ENCODE results near the gene S1PR4. TPM values are rescaled to one million over a fixed set of nuclear protein-coding genes. Genes with fewer than 3 reads are reported as not detected.

S1PR4 gene
- polyA plus RNA-seq, 1 of the 3 experiments (the other 2 are of a cell fraction) = not detected

GRCh38 chr19:3150739-3151329 is 27.7 kb upstream of the S1PR4 start (continued):
- TF ChIP-seq REST (IDR thresholded peaks at IDR 0.05; ENCODE audit: low read depth, low read length) = no peak

- TF ChIP-seq TEAD4 (IDR thresholded peaks at IDR 0.05; ENCODE audit: borderline replicate concordance, insufficient read depth) (no peak), REST (IDR thresholded peaks at IDR 0.05; ENCODE audit: low read depth, low read length) (no peak), GATA2 (CRISPR knock-in tag; IDR thresholded peaks at IDR 0.05) (no peak), NFIC (IDR thresholded peaks at IDR 0.05; ENCODE audit: borderline replicate concordance) (no peak), SIN3A (IDR thresholded peaks at IDR 0.05; ENCODE audit: borderline replicate concordance, low read depth, low read length) (no peak), RFX5 (IDR thresholded peaks at IDR 0.05; ENCODE audit: low read length) (no peak), FOXM1 (IDR thresholded peaks at IDR 0.05; ENCODE audit: low read depth) (no peak), RXRA (IDR thresholded peaks at IDR 0.05; ENCODE audit: borderline replicate concordance, low read depth) (no peak)
- no peaks in the 10 kb centered on the region for H3K27me3 ChIP-seq (ENCODE audit: insufficient read depth)
- ChIA-PET CTCF (interaction anchor here (1.0 to 2.2 kb wide), 2 partner anchors 12 to 21 kb away, joined by 4 to 13 read pairs; no protein-coding TSS in a partner anchor), POLR2A (no interaction called here)
- H3K4me2 ChIP-seq = no peak overlapping the region
- no peaks in the 10 kb centered on the region for H3K36me3 ChIP-seq (replicated peaks in 1 of 2; ENCODE audit: control insufficient read depth in 1 of 2, insufficient read depth in 2 of 2, low read length in 1 of 2)
- no peak for DNase-seq
- no peaks in the 10 kb centered on the region for H3K9me3 ChIP-seq
- no peaks in the 10 kb centered on the region for H3F3A ChIP-seq (replicated peaks; ENCODE audit: insufficient read depth)
- no peak overlapping the region for H3K4me3 ChIP-seq (ENCODE audit: low read depth in 2 of 2, low read length in 1 of 2)
- H4K20me1 ChIP-seq (ENCODE audit: insufficient read depth) = no peaks in the 10 kb centered on the region
- peaks cover 0 to 3% of the 10 kb centered on the region in 2 experiments; a peak in 2 of 4 replicates for H3K4me1 ChIP-seq (ENCODE audit: control insufficient read depth in 1 of 2, insufficient read depth in 2 of 2, low read depth in 1 of 2, low read length in 1 of 2)
- H3K27ac ChIP-seq (ENCODE audit: low read depth in 2 of 2, low read length in 1 of 2) = no peak overlapping the region
- 84% methylated on average over 8 of the region's 14 CpGs for WGBS (ENCODE audit: low lambda C conversion rate)
- no peak overlapping the region for H2AFZ ChIP-seq (ENCODE audit: low read depth)
- no peak overlapping the region for H3K9ac ChIP-seq
- no peaks in the 10 kb centered on the region for H3K9me2 ChIP-seq
- H3K79me2 ChIP-seq (ENCODE audit: insufficient read depth) = no peaks in the 10 kb centered on the region
Measured at GRCh38 chr19:3151563-3152418, 26.8 kb upstream of the S1PR4 start.
